ENCODE data around the gene LRP8.

Gene LRP8

DNA sequence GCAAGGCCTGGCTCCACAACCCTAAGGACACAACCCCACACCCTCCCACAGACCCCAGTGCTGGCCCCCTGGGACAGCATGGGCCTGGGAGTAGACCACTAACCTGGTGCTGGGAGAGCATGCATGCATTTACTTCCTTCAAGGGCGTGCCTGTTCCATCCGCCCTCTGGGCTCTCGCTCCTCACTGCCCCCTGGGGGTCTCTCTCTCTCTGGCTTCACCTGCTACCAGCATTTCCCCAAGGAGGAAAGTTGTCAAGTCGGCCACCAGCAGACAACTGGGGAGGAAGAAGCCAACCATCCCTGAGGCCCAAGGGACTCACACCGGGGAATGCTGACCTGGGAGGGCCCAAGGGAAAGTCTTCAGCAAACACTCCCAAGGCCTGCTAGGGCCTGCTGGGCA, 6.5 kb downstream of the LRP8 start:
- FAIRE-seq: no peak

DNA sequence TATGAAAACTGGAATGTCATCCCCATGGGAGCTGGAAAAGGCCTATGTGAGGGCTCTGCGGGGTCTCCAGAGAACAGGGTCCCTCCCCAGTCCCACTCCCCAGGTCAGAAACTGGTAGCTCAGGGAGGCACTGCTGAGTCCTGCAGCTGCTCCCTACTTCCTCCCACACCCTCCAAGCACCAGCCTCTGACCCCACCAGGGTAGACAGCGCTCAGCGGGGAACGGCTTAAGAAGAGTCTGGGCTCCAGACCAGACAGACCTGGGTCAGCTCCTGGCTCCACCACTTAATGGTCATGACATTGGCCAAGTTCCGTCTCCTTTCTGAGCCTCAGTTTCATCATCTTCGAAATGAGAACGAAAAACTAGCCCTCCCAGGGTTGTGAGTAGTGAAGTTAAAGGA, 7.2 kb downstream of the LRP8 start:
- FAIRE-seq: no peak

DNA sequence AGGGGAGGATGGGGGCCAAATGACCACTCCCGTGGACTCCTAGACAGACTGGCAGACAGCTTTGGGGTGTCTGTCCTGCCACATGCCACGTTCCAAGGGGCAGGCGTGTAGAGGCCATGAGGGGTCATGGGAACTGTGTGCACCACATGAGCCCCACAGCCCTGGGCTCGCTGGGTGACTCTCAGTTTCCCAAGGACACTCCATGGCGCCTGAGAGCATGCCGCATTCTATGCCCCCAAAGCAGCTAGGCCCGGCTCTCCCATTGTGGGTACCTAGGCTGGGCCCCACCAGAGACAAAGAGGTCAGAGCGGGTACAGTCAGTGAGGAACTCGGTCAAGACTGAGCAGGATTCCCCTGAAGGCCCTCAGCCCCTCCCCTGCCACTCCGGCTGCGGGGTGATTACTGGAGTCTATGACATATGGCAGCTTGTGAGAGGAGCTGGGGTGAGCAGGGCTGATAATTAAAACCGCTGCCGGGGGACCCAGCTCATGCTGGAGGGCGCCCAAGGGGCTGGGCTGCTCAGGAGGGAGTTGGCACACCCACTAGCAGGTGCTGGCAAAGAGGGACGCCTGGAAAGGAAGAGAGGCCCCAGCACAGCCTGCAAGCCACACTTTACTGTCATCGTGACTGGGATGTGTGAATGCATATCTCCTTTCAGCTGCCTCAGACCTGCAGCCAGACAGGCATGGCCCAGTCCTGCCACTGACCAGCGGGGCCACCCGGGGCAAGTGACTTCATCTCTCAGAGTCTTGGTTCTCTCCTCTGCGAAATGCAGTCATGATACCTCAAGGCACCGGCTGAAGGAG, 8.4 kb downstream of the LRP8 start:
- FAIRE-seq: no peak

DNA sequence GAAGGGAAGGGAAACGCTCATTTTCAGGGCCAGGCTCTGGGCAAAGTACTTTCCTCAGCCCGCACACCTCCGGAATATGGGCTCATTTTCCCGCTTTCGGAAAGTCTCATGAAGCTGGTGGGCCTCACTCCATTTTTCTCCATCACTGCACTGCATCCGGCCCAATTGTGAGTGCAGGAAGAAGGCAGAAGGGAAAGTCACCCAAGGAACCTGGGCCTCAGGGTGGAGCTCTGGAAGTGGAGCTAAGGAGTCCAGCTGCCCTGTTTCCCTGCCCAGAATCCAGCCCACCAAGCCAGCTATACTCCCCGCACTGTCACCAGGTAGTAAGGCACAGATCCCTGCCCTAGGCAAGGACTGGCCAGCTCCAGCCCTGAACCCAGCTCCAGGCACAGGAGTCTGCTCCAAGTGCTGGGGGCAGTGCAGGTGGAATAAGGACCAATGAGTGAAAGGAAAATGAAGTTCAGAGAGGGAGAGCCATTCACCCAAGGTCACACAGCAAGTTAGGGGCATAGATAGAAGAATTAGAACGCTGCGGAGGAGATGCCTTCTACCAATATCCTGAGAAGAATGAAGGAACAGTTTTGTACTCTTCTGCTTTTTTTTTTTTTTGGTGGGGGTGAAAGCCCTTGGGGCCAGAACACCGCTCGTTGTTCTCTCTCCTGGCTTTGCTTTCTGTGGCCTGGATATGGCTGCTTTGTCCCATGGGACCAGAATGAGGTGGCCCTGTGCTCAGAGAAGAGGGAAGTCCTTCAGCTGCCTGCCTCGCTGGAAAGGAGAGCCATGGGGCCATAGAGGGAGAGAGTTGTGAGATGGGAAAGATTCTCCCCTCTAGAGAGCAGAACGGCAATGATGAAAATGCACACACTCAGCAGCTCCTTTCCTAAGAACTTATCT, 10.0 kb downstream of the LRP8 start:
- FAIRE-seq: no peak

DNA sequence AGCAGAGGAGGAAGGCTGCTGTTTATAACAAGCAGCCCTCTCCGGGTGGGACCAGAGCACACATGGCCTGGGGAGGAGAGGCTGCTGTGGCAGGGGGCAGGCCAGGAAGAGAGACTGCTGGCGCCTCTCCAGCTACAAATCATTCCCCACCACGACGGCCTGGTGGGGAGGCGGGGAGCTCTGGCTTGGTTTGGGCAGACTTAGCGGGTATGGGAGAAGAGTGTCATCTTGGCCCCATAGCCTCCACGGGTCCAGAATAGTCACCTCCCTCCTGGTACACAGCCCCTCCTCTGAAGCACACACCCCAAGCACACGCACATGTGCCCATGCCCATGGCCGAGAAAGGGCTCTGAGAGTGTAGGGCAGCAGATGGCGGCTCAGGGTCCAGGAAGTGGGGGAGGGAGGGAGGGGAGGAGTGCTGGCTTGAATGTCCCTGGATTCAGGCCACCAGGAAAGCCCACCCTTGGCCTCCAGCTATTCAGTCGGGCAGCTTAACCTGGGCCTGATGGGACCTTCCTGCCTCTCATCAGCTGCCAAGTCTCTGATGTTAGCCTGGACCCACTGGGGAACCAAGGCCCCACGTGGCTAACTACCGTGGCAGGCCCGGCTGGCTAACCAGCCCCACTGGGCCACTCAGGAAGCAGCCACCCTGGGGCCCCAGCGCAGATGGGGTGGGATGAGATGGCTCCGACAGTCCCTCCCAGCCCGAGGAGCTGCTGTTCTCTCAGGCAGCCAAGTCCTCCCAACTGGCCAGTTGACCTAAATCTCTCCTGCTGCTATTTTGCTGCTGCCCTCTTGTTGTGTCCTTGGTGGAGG, 10.9 kb downstream of the LRP8 start:
- FAIRE-seq: no peak

DNA sequence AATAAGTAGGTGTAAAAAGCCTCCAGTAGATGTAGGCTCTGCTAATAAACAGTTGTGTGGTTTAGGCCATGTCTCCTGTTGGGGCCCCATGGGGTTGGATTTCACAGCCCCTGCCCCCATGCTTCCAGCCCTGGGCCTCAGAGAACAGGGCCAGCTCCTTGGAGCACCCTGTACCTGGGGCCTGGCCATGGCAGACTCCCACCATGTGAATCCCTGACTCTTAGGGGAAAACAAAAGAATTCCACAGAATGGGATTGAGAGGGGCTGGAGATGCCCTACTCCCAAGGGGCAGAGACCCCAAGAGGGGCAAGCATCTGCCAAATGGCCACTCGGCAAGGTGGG, 11.5 kb downstream of the LRP8 start:
- no peak for FAIRE-seq

DNA sequence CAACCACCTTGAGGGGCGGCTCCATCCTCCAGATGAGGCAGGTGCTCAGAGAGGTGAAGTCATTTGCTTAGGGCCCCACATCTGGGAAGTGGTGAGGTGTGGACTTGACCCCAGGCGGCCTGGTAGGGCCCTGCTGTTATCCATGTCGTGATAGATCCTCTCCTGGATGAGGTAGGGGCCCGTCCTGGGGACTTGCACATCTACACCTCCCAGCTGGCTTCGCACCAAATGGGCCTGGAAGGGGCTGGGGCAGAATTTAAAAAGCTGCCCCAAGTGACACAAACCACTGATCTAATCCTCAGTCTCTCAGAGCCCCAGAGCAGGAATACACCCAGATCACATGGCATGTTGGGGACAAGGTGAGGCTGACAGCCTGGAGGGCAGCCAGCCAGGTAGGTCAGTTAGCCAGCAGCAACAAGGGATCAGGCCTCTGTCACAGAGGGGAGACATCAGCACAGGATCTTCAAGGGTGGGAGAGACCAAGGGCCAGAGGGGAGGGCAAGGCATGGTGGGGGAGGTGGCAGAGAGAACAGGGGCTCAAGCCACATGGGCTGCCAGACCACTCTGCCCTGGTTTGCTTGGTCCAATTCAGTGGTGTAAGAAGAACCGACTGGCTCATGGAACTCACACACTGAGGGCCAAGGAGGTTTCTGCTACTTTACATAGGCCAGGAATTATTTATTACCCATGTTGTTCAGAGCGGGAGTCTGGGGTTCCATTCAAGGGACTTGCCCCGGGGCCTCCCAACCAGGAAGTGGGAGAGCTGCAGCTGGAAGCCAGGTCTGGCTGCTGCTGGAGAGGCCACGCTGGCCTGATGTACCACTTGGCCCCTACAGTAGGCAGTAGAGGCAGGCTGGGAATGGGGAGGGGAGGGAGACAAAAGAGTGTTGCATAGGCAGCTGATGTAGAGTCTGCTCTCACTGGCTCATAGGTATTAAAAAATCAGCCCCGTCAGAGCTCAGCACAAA, 12.1 kb downstream of the LRP8 start:
- no peak for FAIRE-seq

DNA sequence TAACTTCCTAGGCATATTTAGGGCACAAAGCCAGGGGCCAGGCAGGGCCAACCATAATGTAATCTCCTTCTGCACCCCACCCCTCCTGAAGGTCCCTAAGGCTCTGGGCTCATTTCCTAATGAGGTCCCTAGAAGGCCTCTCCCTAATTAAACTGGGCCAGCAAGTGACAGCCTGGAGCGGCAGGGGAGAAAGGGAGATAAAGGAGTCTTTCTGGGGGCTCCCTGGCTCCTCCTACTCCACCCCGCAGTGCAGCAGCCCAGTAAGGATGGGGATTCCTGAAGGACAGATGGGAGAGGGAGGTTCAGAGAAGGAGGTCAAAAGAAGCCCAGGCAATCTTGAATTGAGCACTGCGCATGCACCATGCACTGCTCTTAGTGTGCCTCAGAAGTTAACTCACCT, 12.8 kb downstream of the LRP8 start:
- no peak for FAIRE-seq

DNA sequence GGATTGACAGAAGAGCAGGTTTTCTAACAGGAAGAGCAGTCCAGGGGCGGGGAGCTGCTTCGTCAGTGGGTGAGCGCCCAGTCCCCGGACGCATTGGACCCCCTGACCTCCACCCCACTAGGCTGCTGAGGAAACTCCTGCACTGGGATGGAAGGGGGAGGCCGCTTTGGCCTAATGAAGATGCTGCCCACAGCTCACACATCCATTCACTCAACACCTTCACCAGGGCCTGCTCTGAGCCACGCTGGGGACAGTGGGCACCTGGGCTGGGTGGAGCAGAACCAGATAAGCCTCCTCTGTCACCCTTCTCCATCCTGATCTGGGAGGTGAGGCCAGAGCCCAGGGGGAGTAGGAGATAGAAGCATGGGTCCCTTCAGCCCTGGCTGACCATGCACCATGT, 13.3 kb downstream of the LRP8 start:
- FAIRE-seq: no peak

DNA sequence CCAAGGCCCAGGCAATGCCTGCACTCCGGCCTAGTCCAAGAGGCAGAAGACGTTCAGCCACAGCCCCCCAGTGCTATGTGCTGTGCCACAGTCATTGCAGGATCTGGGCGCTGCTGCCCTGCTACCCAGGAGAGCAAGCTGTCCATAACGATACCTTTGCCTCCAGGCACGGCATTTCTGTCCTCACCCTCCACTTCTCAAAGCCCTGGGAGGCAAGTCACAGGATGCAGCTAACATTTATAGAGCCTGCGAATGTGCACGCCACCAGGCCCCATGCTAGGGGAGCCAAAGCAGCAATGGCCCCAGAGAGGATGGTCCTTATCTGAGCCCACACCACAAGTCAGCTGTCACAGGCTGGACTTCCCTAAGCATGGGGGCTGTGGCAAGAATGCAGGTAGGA, 13.8 kb downstream of the LRP8 start:
- FAIRE-seq: no peak

DNA sequence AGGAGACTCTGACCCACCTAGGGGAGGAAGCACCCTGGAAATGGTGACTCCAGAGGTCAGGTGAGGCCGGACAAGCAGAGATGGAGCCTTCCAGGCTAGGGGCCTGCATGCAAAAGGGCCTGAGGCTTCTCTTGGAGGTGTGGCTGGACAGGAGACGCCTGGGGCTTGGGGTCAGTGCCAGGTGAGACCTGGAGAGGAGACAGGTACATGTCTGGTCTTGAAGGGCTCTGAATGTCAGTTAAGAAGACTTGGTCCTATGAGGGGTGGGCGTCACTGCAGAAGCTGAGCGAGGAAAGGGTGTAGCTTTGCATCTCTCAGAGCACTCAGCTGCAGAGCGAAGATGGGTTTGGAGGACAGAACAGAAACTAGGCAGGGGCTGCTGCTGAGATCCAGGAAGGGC, 14.3 kb downstream of the LRP8 start:
- no peak for FAIRE-seq

DNA sequence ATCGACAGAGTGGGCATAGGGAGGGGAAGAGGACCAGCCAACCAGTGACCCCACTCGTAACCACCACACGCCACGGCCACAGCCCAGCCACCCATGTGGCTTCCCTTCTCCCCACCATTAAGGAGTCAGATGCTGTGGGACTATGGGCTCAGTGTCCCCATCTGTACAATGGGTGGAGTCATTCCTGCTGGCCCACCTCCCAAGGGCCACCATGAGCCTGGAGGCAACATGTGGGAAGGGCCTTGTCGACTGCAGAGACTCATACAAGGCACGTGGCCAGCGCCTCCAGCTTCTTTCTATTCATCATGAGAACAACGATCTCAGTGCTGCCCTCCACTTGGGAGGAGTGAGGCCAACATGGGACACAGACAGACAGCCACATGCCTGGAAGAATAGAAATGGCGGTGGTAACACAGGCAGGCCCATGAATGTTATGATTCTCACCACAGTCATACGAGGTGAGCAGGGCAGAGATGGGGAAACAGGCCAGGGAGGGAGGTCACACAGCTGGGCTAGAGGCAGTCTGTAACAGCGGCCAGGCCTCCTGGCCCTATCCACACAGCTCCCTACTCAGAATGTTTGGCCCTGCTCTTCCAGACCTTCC, 16.1 kb downstream of the LRP8 start:
- no peak for FAIRE-seq

DNA sequence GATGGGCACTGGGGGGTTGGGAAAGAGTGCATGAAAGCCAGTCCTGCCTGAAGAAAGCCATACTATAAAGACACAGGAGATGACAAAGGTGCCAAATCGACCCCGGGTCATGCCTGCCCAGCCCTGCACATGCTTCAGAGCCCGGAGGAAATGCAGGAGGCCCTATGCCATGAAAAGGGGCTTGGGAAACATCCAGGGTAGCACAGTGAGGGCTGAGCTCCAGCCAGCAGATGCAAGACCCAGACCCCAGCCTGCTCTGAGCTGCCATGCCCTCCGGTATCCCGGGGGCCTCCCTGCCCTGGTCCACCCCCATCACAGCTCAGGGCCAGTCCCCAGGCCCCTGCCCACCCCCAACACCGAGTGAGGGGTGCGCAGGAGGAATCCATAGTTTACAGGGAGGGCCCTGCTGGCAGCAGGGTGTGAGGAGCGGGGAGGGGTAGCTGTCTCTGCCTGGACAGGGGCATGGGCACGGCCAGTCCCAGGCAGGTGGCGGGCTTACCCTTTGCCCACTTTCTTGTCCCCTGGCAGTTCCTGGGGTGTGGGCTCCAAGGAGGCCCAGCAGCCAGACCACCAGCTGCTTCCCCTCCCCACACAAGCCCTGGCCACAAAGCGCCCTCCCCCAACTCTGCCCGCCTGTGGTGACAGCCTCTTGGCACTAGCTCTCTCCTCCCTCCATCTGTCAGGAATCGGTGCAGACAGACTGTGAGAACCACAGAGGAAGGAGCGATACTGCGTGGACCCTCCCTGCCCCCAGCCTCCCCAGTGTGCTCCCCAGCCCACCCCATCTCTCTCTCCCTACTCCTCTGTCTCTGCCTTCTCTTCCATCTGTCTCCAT, 16.8 kb downstream of the LRP8 start:
- no peak for FAIRE-seq

DNA sequence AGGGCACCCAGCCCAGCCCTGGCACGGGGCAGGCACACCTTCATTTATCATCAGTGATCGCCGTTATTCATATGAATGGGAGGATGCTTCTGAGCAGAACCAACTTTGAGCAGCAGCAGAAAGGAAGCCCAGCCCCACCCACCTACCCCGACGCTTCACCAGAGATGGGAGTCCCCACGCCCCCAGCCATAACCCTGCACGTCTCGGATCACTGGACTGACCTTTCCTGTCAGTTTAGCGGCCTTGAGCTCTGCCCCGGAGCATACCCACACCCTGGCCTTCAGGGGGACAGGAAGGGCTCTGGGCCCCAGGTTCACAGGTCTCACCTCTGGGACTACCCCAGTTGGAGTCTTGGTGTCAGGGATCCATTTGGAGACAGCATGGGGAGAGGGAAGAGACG, 18.1 kb downstream of the LRP8 start:
- no peak for FAIRE-seq

DNA sequence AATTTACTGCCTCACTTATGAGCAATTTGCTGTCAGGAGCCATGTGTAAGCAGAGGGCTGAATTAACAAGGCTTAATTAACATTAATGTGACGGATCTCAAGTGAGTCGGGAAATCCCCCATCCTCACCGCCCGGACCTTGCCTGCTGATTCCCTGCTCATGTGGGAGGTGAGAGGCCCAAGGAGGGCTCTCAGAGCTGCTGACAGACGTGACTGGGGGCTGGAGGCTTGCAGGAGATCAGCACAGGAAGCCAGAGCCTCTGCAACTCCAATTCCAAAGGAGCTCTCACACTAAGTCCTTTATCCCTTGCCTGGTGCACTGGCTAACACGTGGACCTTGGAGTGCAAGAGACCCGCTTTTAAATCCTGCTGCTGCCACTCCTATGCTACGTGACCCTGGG, 19.4 kb downstream of the LRP8 start:
- FAIRE-seq: no peak

DNA sequence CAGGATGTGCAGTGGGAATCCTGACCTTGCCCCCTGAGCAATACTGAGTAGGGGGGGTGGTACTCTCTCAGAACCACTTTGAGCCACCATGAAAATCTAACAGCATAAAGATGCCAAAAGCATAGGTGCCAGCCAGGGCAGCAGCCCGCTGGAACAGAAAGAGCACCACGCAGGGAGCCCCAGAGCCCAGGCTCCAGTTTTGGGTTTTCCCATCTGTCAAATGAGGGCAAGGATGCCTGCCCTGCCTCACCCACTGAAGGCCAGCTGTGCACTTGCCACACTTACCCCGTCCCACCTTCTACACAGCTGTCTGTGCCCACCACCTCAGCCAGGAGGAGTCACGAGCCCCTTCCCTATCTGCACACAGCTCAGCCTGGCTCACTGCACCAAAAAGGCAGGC, 20.8 kb downstream of the LRP8 start:
- FAIRE-seq: no peak

DNA sequence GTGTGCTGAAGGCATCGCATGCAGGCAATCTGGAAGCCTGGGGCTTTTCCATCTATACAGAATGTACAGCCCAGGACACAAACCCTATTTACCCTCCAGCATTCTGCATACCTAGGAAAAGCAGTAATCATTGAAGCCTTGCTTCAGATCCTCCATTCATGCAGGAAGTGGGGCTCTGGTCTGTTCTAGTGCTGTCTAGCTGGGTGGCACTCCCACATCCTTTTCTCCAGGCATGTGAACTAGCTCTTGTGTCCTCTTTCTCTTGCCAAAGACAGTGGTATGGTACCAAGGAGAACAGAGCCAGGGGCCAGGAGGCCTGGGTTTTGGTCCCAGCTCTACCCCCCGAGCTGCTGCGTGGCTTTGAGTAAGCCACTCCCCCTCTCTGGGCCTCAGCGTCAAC, 21.7 kb downstream of the LRP8 start:
- no peak for FAIRE-seq

DNA sequence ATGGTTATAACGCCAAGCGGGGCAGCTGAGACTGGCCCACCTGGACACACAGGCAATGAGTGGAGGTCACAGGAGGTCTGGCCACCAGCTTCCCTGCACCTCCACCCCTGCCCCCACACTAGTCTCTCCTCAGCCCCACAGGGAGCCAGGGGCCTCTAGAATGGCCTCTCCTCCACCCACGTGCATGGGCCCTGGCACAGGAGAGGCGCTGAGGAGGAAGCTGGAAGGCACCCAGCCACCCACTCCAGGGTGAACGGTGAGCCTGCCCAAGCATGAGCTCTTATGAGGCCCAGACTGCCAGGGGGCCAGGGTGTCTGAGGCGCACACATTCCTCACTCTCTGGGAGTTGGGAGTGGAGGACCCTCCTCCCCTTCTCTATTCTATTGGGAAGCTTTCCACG, 22.2 kb downstream of the LRP8 start:
- no peak for FAIRE-seq

DNA sequence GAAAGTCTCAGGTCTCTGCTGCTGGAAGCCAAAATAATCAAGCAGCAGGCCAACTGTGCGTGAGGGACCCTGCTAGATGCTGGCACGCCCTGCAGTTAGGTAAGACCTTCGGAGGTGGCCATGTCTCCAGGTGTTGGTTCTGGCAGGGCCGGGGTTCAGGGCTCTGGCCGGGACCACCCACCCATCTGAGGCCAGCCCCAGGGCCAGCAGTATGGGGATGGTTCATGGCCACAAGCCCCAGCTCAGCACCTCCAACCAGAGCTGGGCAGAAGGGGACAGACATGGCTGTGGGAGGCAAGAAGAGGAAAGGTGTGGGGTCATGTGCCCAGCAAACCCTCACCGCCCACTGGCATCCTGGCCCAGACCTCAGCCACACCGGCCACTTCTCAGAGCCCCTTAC, 23.3 kb downstream of the LRP8 start:
- FAIRE-seq: no peak

DNA sequence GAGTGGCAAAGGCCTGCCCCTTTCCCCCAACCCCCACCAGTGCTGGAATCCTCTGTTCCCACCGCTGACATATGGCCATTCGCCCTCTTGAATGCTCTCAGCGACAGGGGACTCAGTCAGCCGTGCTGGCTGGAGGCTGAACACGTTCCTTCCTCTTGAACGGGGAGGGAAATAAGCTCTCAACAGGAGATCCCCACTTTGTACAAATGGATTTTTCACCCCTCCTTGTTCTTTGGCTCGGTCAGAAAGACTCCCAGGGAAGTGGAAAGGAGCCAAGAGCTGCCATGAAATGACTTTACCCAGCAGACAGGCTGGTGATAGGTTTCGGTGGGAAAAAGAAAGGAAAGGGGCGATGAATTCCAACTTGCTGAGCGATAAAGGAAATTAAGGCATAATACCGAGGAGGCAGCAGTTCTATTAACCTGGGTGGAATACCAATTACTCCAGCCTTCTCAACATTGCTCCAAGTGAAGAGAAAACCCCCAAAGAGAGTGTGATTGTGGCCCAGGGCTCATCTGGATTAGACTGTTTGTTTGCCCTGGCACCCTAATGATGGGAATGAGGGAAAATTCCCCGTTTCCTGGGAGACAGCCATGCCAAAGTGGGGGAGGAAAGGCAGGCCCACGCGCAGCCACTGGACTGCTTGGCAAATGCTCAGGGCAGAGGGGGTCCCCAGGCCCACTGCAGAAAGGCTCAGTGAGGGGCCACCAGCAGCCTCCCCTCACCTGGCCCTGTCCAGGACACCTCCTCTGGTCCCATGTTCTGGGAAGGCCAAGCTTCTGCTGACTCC, 23.9 kb downstream of the LRP8 start:
- FAIRE-seq: no peak

Measured in A204.1 (cell line).